Measurements from ENCODE around the gene CEACAM19.

Gene CEACAM19

GRCh38 chr19:44717603-44718002 is 46.3 kb downstream of the CEACAM19 start:
- TF ChIP-seq GATA2 (IDR thresholded peaks at IDR 0.05; ENCODE audit: low read depth, low read length) (no peak), GATA3 (IDR thresholded peaks at IDR 0.05; ENCODE audit: low read depth, low read length) (no peak)

- no peak for TF ChIP-seq GATA3 (IDR thresholded peaks at IDR 0.05; ENCODE audit: low read depth, low read length)
- no peak for TF ChIP-seq GATA2 (IDR thresholded peaks at IDR 0.05; ENCODE audit: low read depth, low read length)
Observed at GRCh38 chr19:44718441-44719261, 47.4 kb downstream of the CEACAM19 start.

GRCh38 chr19:44719262-44719701 is 48.0 kb downstream of the CEACAM19 start:
- no peak for TF ChIP-seq GATA2 (IDR thresholded peaks at IDR 0.05; ENCODE audit: low read depth, low read length)
- no peak for TF ChIP-seq GATA3 (IDR thresholded peaks at IDR 0.05; ENCODE audit: low read depth, low read length)

GRCh38 chr19:44720945-44721344 is 49.7 kb downstream of the CEACAM19 start:
- TF ChIP-seq GATA3 (IDR thresholded peaks at IDR 0.05; ENCODE audit: low read depth, low read length) (no peak), GATA2 (IDR thresholded peaks at IDR 0.05; ENCODE audit: low read depth, low read length) (no peak)

- TF ChIP-seq GATA3 (IDR thresholded peaks at IDR 0.05; ENCODE audit: low read depth, low read length) (no peak), GATA2 (IDR thresholded peaks at IDR 0.05; ENCODE audit: low read depth, low read length) (no peak)
Observed at GRCh38 chr19:44722131-44723121, 51.1 kb downstream of the CEACAM19 start.

- TF ChIP-seq GATA3 (IDR thresholded peaks at IDR 0.05; ENCODE audit: low read depth, low read length) (no peak), GATA2 (IDR thresholded peaks at IDR 0.05; ENCODE audit: low read depth, low read length) (no peak)
Observed at GRCh38 chr19:44723299-44723951, 52.1 kb downstream of the CEACAM19 start.

GRCh38 chr19:44723952-44724319 is 52.7 kb downstream of the CEACAM19 start:
- TF ChIP-seq GATA3 (IDR thresholded peaks at IDR 0.05; ENCODE audit: low read depth, low read length) (no peak), GATA2 (IDR thresholded peaks at IDR 0.05; ENCODE audit: low read depth, low read length) (no peak)

- TF ChIP-seq GATA3 (IDR thresholded peaks at IDR 0.05; ENCODE audit: low read depth, low read length) (no peak), GATA2 (IDR thresholded peaks at IDR 0.05; ENCODE audit: low read depth, low read length) (no peak)
Observed at GRCh38 chr19:44725251-44725650, 54.0 kb downstream of the CEACAM19 start.

- TF ChIP-seq GATA3 (IDR thresholded peaks at IDR 0.05; ENCODE audit: low read depth, low read length) (no peak), GATA2 (IDR thresholded peaks at IDR 0.05; ENCODE audit: low read depth, low read length) (no peak)
Observed at GRCh38 chr19:44725684-44726083, 54.4 kb downstream of the CEACAM19 start.

- no peak for TF ChIP-seq GATA2 (IDR thresholded peaks at IDR 0.05; ENCODE audit: low read depth, low read length)
- TF ChIP-seq GATA3 (IDR thresholded peaks at IDR 0.05; ENCODE audit: low read depth, low read length) = no peak
Observed at GRCh38 chr19:44726465-44726864, 55.2 kb downstream of the CEACAM19 start.

GRCh38 chr19:44728178-44728577 is 56.9 kb downstream of the CEACAM19 start:
- TF ChIP-seq GATA3 (IDR thresholded peaks at IDR 0.05; ENCODE audit: low read depth, low read length) (no peak), GATA2 (IDR thresholded peaks at IDR 0.05; ENCODE audit: low read depth, low read length) (no peak)

GRCh38 chr19:44729516-44730033 is 58.3 kb downstream of the CEACAM19 start:
- no peak for TF ChIP-seq GATA3 (IDR thresholded peaks at IDR 0.05; ENCODE audit: low read depth, low read length)

- TF ChIP-seq GATA2 (IDR thresholded peaks at IDR 0.05; ENCODE audit: low read depth, low read length) = no peak
Observed at GRCh38 chr19:44731081-44731480, 59.8 kb downstream of the CEACAM19 start.

GRCh38 chr19:44731622-44732021 is 60.3 kb downstream of the CEACAM19 start:
- TF ChIP-seq GATA3 (IDR thresholded peaks at IDR 0.05; ENCODE audit: low read depth, low read length) (no peak), GATA2 (IDR thresholded peaks at IDR 0.05; ENCODE audit: low read depth, low read length) (no peak)

All from SH-SY5Y (cell line).